GM21526 (cell line): ENCODE results near the gene CBX7.

Experiments
- ATAC-seq: cut with Tn5 transposase; IDR thresholded peaks from one replicate; pipeline ENCODE4 v1.9.1; 2021; ENCODE audit warnings: moderate library complexity; ENCODE audit not compliant: unreplicated experiment, low FRiP score

CBX7 gene

DNA sequence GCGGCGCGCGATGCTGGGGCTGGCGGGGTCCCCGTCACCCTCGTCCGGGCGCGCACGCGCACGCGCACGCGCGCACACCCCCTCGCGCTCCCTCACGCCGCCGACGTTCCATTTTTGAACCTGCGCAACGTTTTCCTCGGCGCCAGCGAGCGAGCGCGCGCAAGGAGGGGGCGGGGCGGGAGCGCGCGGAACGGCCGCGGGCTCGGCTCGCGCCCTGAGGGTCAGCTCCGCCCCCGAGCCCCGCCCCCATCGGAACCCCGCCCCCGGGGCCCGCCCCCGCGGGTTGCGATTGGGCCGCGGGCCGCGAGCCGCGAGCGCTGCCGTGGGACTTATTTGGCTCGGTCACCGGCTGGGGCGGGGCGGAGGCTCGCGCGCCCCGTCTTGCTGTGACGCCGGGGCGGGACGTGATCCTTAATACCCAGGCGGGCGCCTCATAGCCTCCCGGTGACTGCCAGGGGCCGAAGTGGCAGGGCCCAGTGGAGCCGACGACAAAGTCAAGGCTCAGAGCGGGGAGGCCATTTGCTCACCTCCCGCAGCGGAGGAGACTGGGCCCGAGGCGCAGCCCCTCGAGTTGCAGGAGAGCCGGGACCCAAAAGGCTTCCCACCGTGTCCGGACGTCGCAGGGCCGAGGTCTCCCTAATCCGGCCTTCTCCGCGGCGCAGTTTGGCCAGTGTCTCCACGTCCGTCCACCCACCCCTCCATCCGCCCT, at the start of gene CBX7:
Gene CBX7 (minus strand): TSS at position 170 of the 709 bp plus-strand sequence. CDS start 236 bp downstream, outside the sequence.
- peak; percentile 63 for ATAC-seq

- no peak for ATAC-seq
Measured at GRCh38 chr22:39197578-39197977, 45.1 kb upstream of the CBX7 start.

GRCh38 chr22:39194098-39194497, 41.6 kb upstream of the CBX7 start:
- no peak for ATAC-seq

GRCh38 chr22:39188809-39189208, 36.3 kb upstream of the CBX7 start:
- ATAC-seq = no peak

GRCh38 chr22:39185601-39186012, 33.1 kb upstream of the CBX7 start:
- no peak for ATAC-seq

DNA sequence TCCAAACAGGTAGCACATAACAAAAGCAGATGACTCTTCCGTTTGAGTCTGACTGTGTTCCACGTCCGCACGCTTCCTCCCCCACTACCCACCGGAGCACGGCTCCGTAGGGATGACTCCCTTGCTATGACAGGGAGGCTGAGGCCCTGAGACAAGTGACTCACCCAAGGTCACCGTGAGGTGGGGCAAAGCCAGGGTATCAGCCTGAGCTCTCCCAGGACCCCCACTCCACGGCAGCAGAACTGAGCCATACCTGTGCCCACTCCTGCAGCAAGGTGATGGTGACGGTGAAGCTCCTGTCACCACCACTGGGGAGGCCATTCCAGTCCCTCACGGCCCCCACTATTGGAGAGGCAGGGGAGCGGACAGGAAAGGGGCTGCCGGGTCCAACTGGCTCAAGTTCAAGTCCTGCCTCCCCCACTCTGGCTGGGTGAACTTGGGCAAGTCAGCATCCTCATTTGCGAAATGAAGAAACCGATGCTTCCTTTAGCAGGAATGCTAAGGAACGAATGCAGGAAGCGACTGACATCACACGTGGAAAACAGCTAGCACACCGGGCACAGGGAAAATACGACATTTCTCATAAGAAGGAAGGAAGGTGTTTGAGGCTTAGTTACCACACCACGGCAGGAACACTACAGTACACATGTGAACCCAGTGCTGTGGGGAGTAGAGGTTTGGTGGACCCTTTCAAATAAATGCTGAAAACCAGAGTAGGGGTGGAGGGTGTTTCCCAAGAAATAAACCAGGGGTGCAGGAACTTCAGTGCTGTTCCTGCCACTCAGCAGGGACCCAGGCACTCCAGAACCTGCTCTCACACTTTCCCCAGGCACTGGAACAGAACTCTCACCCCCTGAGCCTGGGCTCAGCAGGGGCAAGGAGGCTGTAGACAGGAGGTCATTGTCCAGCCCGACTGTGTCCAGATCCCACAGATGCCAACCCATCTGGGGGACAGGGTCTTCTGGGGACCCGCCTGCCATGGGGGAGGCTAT, 32.4 kb upstream of the CBX7 start:
- no peak for ATAC-seq

- ATAC-seq = no peak
Measured at GRCh38 chr22:39183991-39184585, 31.6 kb upstream of the CBX7 start.

DNA sequence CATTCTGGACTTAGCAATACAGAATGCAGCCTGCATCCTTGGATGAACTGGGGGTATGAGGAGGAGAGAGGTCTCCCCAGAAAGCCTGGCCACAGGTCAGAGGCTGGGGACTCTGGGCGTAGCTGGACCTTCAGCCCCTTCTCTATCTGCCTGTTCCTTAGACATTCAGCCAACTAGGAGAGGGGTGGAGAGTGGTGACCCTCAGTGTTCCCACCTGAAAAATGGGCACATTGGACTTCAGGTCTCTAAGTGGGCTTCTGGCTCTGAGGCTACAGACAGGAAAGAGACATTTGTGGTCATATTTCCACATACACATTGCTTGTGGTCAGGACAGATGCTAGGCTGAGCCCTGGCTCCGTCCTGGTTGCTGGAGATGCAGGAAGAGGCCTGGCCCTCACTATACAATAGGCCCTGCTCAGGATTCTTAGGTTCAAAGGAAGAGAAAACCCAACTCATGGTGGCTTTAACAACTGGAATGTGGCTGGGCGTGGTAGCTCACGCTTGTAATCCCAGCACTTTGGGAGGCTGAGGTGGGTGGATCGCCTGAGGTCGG, 30.1 kb upstream of the CBX7 start:
- ATAC-seq = no peak

GRCh38 chr22:39181778-39182177, 29.3 kb upstream of the CBX7 start:
- no peak for ATAC-seq

- no peak for ATAC-seq
Measured at GRCh38 chr22:39181356-39181755, 28.9 kb upstream of the CBX7 start.

- ATAC-seq = no peak
Measured at GRCh38 chr22:39179841-39180335, 27.4 kb upstream of the CBX7 start.

DNA sequence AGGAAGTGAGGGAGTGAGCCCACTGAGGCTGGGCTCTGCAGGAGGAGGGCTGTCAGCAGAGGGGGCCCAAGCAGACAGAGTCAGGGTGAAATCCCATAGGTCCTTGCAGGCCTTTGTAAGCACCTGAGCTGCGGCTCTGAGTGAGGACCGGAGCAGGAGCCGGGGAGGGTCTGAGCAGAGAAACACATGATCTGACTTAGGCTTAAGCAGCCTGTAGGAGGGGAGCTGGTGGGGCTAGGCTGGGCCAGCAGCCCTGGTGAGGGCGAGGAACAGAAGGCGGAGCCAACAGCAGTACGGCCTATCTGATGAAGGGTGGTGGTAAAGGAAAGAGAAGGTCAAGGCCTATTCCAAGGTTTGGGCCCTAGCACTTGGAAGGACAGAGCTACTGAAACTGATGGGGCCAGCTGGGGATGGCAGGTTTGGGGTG, 26.9 kb upstream of the CBX7 start:
- ATAC-seq = no peak

- no peak for ATAC-seq
Measured at GRCh38 chr22:39178206-39179111, 26.0 kb upstream of the CBX7 start.

DNA sequence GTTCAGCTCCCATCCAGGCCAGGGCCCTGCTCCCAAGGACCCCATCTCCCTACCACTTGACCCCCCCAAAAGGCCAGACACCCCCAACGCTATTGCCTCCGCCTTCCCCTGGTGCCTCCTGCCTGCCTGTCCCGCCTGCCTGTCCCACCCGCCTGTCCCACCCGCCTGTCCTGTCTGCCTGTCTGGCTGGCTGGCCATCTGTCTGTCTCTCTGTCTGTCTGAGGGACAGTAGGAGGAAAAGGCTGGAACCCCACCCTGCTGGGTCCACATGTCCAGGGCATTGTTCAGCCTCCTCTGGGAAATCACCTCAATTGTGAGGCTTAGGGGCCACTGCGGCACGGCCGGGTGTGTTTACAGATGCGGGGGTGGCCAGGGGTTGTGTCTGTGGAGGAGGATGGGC, 25.3 kb upstream of the CBX7 start:
- no peak for ATAC-seq

- ATAC-seq = no peak
Measured at GRCh38 chr22:39177456-39177775, 24.9 kb upstream of the CBX7 start.

GRCh38 chr22:39176714-39177455, 24.4 kb upstream of the CBX7 start:
- ATAC-seq = no peak

DNA sequence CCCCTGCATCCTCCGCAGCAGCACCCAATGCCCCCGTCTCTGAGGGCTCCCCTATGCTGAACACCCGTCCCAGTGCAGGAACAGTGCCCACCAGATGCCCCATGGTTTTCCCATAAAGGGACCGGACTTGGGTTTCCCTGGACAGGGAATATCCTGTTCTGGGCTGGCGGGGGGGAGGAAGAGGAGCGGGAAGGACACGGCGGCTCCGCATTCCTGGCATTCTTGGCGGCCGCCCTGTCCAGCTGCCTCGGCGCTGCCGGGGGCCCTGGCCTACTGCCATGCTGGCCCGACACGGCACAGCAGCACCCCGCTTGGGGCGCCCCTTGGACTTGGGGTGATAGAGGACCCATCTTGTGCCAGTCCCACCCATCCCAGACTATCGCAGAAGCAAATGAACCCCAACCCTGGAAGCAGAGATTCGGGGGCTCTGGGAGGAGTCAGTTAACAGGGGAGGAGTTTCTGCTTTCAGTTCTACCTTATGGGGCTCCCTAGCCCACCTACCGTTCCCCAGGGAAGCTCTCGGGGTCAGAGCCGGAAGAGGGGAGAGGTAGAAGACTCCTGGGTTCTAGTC, 23.7 kb upstream of the CBX7 start:
- no peak for ATAC-seq

DNA sequence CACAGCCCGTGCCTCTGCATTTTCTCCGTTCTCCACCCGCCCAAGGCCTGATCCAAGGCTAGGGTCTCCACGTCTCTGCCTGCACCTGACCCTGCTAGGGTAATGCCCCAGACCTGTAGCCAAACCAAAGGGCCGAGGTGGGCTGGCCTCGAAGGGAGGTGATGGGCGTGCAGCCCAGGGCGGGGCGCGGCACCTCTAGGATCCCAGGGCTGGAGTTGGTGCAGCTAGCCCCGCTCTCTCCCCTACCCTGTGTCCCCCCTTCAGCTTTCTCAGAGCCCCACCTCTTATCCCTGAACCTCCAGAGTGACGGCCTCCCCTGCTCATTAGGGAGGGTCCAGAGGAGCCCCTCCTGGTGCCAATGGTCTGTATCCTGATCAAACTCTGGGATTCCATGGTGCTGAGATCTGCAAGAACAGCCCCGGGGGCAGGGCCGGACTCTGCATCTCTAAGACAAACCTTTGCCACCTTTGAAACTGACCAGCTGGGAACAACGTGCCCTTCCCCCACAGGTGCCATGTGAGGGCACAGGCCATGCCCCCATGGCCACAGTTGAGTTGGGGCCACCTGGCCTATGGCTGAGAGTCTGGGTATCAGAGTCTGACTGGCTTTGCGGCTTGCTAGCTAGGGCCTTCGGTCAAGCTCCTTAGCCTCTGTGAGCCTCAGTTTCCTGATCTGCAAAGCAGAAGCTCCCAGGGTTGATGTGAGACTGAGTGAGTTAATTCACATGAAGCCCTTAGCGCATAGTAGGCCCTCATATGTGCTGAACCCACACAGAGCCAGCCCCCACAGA, 23.1 kb upstream of the CBX7 start:
- ATAC-seq = no peak
